Astrocyte of the spinal cord (primary cell): ENCODE measurements around the gene TMEM74B.

Experiments used
- DNase-seq: peaks from one replicate; pipeline ENCODE4 v3.0.0; 2011; ENCODE audit warnings: low read depth, low spot score
- H3K4me3 ChIP-seq: 2 replicates; pipeline ENCODE4 v1.5.1; 2011; ENCODE audit warnings: low read depth, mild to moderate bottlenecking, low read length, moderate library complexity
- in situ Hi-C: cut with HindIII; loops from 2 replicates; pipeline ENCODE4 v1.10.0; 2017; ENCODE audit warnings: low sequenced_read_pairs
- TF ChIP-seq, protein P1 (sequence below): IDR thresholded peaks from 2 replicates; pipeline ENCODE4 v1.5.1; 2012; ENCODE audit warnings: low read depth, mild to moderate bottlenecking, low read length, inconsistent platforms

The TMEM74B gene

DNA sequence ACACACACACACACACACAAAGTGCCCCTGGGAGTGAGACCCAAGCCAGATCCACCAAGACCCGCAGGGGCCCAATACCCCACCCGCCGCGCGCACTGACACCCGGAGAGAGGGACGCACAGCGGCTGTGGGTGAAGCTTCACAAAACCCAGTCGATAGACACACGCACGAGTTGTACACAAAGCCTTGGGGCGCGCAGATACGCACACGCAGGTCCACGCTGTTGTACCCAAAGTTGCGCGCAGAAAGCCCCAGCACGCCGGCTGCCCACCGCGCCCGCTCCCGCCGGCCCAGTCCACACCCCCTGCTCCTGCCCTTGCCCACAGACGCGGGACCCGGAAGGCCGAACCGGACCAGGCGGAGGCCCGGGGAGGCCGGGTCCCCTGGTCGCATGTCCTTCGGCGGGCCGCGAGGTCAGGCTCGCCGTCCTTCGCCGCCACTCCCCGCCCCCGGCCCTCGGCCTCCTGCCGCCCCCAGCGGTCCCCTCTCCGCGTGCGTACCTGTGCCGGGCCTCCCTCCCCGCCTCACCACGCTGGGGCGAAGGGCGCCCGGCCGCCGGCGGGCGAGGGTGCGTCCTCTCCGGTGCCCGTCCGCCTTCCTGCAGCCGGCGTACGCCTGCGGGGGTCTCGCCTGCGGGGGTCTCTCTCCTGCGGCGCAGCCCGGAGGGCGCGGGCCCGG, at the start of gene TMEM74B:
Gene TMEM74B (minus strand): TSS at position 344 of the 678 bp plus-strand sequence. CDS start 1,180 bp downstream, outside the sequence.
- in situ Hi-C loops = no loop called here
- TF ChIP-seq, protein P1, sequence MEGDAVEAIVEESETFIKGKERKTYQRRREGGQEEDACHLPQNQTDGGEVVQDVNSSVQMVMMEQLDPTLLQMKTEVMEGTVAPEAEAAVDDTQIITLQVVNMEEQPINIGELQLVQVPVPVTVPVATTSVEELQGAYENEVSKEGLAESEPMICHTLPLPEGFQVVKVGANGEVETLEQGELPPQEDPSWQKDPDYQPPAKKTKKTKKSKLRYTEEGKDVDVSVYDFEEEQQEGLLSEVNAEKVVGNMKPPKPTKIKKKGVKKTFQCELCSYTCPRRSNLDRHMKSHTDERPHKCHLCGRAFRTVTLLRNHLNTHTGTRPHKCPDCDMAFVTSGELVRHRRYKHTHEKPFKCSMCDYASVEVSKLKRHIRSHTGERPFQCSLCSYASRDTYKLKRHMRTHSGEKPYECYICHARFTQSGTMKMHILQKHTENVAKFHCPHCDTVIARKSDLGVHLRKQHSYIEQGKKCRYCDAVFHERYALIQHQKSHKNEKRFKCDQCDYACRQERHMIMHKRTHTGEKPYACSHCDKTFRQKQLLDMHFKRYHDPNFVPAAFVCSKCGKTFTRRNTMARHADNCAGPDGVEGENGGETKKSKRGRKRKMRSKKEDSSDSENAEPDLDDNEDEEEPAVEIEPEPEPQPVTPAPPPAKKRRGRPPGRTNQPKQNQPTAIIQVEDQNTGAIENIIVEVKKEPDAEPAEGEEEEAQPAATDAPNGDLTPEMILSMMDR = no peak
- H3K4me3 ChIP-seq = peak within 1 kb of the TSS; percentile 27
- no peak for DNase-seq

DNA sequence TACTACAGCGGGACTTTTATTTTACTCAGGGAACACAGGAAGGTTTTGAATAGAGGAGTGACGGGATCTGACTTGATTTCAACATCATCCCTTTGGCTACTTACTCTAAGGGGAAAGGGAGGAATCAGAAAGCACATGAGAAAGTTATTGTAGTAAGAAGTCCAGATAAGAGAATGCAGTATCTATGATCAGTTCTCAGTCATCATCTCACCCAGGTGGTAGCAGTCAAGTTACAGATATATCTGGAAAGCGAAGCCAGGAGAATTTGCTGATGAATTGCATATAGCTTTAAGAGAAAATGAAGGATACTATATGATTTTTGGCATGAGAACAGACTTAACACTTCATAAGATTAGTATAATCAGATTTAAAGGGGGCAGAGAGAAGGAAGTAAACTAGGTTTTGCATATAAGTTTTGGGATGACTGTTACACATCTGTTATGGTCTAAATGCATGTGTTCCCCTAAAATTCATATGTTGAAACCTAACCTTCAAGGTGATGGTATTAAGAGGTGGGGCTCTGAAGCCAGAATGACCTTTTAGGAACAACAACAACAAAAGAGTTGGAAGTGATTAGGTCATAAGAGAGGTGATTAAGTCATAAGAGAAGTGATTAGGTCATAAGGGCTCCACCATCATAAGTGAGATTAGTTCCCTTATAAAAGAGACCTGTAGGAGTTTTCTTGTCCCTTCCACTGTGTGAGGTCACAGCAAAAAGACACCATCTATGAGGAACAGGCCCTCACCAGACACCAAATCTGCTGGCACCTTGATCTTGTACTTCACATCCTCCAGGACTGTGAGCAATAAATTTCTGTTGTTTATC, 47.7 kb upstream of the TMEM74B start:
- DNase-seq = no peak
- TF ChIP-seq, protein P1 = no peak
- no peak overlapping the region for H3K4me3 ChIP-seq
- in situ Hi-C loops = no loop called here

DNA sequence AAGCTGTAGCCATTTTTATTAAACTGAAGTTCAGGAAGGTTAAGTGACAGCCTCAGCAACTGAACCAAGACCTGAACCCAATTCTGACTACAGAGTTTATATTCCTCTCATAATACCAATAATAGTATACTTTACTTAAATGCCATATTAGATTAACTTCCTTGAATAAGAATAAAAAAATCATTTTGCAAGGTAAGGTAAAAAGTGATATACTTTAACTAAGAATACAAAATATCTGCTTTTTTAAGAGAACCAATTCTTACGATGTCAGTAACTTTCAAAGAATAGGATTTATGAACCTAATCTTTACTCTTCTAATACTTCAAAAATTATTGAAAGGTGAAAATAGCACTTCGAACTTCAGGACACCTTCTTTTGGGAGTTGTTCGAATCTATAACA, 44.8 kb upstream of the TMEM74B start:
- DNase-seq = no peak
- in situ Hi-C loops = no loop called here
- TF ChIP-seq, protein P1 = no peak
- H3K4me3 ChIP-seq = no peak overlapping the region

DNA sequence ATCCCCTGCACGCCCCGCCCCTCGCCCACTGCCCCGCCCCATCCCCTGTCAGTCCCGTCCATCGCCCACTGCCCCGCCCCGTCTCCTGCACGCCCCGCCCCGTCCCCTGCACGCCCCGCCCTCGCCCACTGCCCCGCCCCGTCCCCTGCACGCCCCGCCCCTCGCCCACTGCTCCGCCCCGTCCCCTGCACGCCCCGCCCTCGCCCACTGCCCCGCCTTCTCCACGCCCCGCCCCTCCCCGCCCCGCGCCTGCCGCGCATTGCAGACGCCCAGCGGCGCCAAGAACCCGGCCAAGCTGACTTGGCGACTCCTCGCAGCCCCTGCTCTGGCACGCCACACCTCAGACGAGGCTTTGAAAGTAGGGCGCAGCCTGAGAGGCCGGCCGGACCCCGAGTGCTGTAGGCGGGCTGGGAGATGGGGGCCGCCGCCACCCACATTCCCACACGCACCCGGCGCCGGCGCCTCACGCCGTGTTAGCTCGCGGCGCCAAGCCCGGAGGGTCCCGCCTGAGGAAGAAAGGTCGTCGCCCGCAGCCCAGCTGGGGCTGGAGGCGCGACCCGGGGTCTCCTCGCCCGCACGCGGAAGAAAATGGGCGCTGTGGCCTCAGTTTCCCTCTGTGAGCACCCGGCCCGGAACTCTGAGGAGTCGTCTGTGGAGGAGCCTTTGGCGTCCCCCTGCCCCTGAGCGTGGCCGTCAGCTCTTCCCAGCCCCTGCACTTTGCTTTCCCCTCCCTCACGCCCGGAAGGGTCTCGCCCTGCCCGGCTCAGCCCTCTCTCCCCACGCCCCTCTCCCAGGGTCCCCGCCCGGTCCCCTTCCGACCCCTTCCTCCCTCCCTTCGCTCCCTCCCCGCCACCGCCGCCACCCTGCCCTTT, 41.2 kb upstream of the TMEM74B start, which contains the start of gene RAD21L1:
Gene RAD21L1 (plus strand): TSS at position 262 of the 872 bp plus-strand sequence. CDS start 2,410 bp downstream, outside the sequence.
- in situ Hi-C loops = no loop called here
- DNase-seq = peak; percentile 62
- TF ChIP-seq, protein P1 = no peak
- H3K4me3 ChIP-seq = peak within 1 kb of the TSS; percentile 58

DNA sequence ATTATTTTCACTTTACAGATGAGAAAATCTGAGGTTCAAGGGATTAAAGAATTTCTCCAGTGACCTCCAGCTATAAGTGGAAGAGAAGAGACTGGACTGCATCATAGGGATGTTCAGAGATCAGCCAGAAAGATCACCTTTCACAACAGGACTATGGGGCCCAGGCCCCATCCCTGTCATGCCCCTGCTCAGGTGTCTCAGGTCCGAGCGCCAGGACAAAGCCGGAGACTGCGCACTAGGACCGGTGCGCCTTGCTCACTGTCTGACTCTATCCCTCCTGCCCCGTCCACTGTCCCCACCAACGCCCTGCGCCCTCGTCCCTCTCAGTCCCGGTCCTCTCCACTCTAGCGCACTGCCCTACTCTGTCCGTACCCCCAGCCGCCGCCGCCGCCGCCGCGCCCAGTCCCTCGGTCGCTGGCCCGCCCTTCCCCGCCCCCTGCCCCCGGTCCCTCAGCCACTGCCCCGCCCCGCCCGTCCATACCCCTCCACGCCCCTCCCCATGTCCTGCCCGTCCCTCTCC, 40.5 kb upstream of the TMEM74B start:
- peak overlapping the region; percentile 43 for H3K4me3 ChIP-seq
- in situ Hi-C loops = no loop called here

More for the DNA sequence above, 40.5 kb upstream of the TMEM74B start:
- DNase-seq = no peak
- TF ChIP-seq, protein P1 = no peak
